GM10847 (cell line): Measurements from ENCODE around the gene OR5H14.

ENCODE experiments used
- POLR2A ChIP-seq: IDR thresholded peaks from 2 replicates; pipeline ENCODE4 v1.6.1; 2011; ENCODE audit not compliant: insufficient read length; ENCODE audit errors: extremely low read depth

The OR5H14 gene

DNA sequence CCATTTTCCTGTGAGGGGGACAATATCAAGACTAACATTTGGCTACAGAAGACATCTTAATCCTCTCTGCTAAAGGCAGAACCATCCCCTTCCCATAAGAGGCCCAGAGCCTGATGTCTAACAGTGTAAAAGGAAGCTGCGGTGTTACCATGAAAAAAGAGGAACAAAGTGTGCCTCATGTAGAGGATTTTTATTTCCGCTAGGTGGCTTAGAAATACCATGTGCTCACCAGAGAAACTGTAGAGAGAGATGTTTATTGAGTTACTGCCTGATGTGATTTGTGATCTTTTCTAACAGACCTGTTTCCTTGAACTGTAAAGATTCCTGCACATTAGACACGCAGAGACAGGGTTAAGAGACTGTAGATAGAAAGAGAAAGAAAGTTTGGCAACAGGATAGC lies 41.3 kb downstream of the OR5H14 start:
- no peak for TF ChIP-seq POLR2A

DNA sequence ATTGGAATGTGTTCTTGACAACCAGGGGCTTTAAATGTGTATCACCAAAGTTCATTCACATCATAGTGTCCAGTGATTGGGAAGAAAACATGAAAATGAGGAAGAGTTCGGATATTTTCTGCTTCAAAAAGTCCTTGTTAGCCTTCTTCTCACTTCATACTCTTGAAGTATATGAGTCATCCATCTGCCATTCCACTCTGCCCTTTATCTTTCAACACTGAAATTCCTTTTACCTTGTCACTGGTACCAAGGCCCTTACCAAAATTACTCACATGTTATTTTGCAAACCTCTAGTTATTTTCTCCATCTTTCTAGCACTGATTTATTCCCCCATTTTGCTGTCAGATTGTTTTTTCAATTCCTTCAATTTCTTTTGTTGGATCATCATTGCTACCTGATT lies 51.7 kb downstream of the OR5H14 start:
- no peak for TF ChIP-seq POLR2A
